Camera-type eye (tissue), 1 donor: ENCODE results near the gene COL9A2. TPM values are rescaled to one million over a fixed set of nuclear protein-coding genes. Genes with fewer than 3 reads are reported as not detected.

Experiments
- total RNA-seq: library from RNA; depleted of rRNA; stranded (reverse); fragments of >200 nt; gene quantifications from one replicate; pipeline ENCODE4 v1.2.3, GENCODE V29; 2014

COL9A2 gene
- total RNA-seq: 66.9 TPM

GRCh38 chr1:40316595-40317393, at the start of gene COL9A2:
COL9A2 (minus strand) TSS chr1:40317286; CDS start chr1:40317197, 89 bp downstream.

DNA sequence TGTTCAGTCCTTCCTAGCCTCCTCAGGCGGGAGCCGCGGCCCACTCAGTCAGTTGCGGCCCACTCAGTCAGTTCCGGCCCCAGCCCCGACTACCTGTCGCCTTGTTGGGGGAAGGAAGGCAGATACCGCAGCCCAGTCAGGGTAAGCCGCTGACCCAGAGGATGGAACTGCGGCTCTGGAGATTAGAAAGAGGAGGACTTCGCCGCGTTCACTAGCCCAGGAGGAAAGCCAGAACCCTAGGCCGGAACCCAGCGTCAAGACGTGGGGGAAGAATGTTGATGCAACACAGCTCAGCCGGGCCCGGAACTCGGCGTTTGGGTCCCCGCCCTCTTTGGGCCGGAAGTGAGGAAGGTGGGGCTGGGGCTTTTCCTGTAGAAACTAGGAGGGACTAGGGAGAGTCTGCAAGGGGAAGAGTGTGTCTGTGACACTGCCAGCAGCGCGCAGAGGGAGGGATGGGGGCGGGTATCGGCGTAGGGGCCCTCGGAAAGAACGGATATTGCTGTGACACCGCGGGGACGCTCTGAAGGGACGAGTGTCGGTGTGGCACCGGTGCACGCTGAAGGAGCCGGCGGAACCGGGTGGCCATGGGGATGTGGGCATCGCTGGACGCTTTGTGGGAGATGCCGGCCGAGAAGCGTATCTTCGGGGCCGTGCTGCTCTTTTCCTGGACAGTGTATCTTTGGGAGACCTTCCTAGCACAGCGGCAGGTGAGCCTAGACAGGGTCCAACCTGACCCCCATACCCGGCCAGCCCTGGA, 59.2 kb downstream of the COL9A2 start, which contains the start of gene ZMPSTE24:
Gene ZMPSTE24, plus strand, starts transcription at position 549 of the 757 bp plus-strand sequence. Its CDS starts 36 bp downstream, at position 585.

Other genes starting within 250 kb of the COL9A2 start
- gene PPT1, start 220.0 kb downstream of the COL9A2 start, total RNA-seq: 72.4 TPM
- gene RLF, start 155.9 kb downstream of the COL9A2 start, total RNA-seq: 88.9 TPM
- not detected for gene TMCO2, start 69.3 kb downstream of the COL9A2 start, total RNA-seq
- gene ZMPSTE24, start 59.0 kb downstream of the COL9A2 start, total RNA-seq: 57.5 TPM
- 25.1 TPM for gene SMAP2, start 56.4 kb upstream of the COL9A2 start, total RNA-seq
- 10.4 TPM for gene ZFP69B, start 133.2 kb upstream of the COL9A2 start, total RNA-seq
- 5.4 TPM for gene ZFP69, start 160.0 kb upstream of the COL9A2 start, total RNA-seq
- 15.8 TPM for gene EXO5, start 191.5 kb upstream of the COL9A2 start, total RNA-seq
- 7.7 TPM for gene ZNF684, start 214.4 kb upstream of the COL9A2 start, total RNA-seq